Heart left ventricle (tissue), 16 donors: ENCODE measurements around the gene CDKL2. TPM values are rescaled to one million over a fixed set of nuclear protein-coding genes. Genes with fewer than 3 reads are reported as not detected.

Source experiments
- ATAC-seq, 4 donors: fragments of 200-7000 bp; cut with Tn5 transposase; one replicate each; pipeline ENCODE4 v1.9.1; 2020 to 2022; ENCODE audit warnings: moderate library complexity in 4 of 4, mild to moderate bottlenecking in 3 of 4, moderate number of reproducible peaks in 1 of 4
- DNase-seq, 5 donors: peaks; one replicate each; pipeline ENCODE4 v3.0.0-alpha.2; 2020
- H3K27ac ChIP-seq, 12 donors: fragments of 200-600 bp; sonication (generic) in 4 of 12; one replicate each; pipeline versions ENCODE4 v1.5.0 to v1.8.0; 2016 to 2022; ENCODE audit warnings: mild to moderate bottlenecking in 2 of 12
- H3K27me3 ChIP-seq, 9 donors: fragments of 200-600 bp; sonication (generic) in 2 of 9; one replicate each; pipeline versions ENCODE4 v1.5.1 to v1.8.0; 2016 to 2022; ENCODE audit warnings: mild to moderate bottlenecking in 3 of 9
- H3K36me3 ChIP-seq, 9 donors: fragments of 200-600 bp; sonication (generic) in 2 of 9; one replicate each; pipeline versions ENCODE4 v1.5.0 to v1.8.0; 2018 to 2022; ENCODE audit warnings: mild to moderate bottlenecking in 2 of 9
- H3K4me1 ChIP-seq, 12 donors: fragments of 200-600 bp; sonication (generic) in 4 of 12; one replicate each; pipeline versions ENCODE4 v1.5.0 to v1.8.0; 2016 to 2022; ENCODE audit warnings: mild to moderate bottlenecking in 3 of 12
- H3K4me3 ChIP-seq, 12 donors: fragments of 200-600 bp; sonication (generic) in 4 of 12; one replicate each; pipeline versions ENCODE4 v1.5.0 to v1.8.0; 2017 to 2022; ENCODE audit warnings: mild to moderate bottlenecking in 9 of 12, moderate library complexity in 4 of 12
- H3K9me3 ChIP-seq, 12 donors: fragments of 200-600 bp; sonication (generic) in 4 of 12; one replicate each; pipeline versions ENCODE4 v1.5.0 to v1.8.0; 2016 to 2022; ENCODE audit warnings: mild to moderate bottlenecking in 1 of 12
- POLR2A ChIP-seq, 2 donors: fragments of 450-650 bp; IDR thresholded peaks; one replicate each; pipeline ENCODE4 v1.6.1; 2017; ENCODE audit warnings: antibody characterized with exemption in 2 of 2, mild to moderate bottlenecking in 2 of 2, moderate library complexity in 2 of 2
- WGBS, 4 donors: extraction: QIAGEN DNeasy Blood & Tissue Kit in 2 of 4; methylation state at CpG; one replicate each; pipeline versions ENCODE4 v1.1.5 to v1.1.7; 2013 to 2018; 5-methylcytosine and 5-hydroxymethylcytosine counted together
- intact Hi-C, 10 donors: fragments of 100-400 bp; cut with DNase I; formaldehyde crosslinking; loops; one replicate each; pipeline versions ENCODE4 v1.11.1 to v1.14.2; 2022
- polyA plus RNA-seq, 2 donors: library from polyadenylated mRNA; stranded (reverse); fragments of 200-250 nt; gene quantifications; one replicate each; pipeline ENCODE4 v1.2.3, GENCODE V29; 2013
- total RNA-seq, 9 donors: library from RNA; depleted of rRNA in 2 of 9; stranded (reverse); fragments of >200 nt in 2 of 9; fragmentation: NEBNext Ultra II Directional in 3 of 9; extraction: Animal tissue kit (Norgen Biotek cat#: 25700) in 3 of 9; gene quantifications; one replicate each; pipeline versions ENCODE4 v1.1.0 to v1.2.4, GENCODE V29; 2016 to 2023
- TF ChIP-seq, protein P1 (sequence below), 12 donors: fragments of 200-600 bp; sonication (generic) in 4 of 12; IDR thresholded peaks; one replicate each; pipeline versions ENCODE4 v1.5.0 to v1.8.0; 2018 to 2022; ENCODE audit warnings: antibody characterized with exemption in 12 of 12, mild to moderate bottlenecking in 5 of 12
- donor health status: ischemic (EF 13 %, LVEDD 7.1; RV severe dilation, severe dysfunction).
- donor health status: healthy with polysubstance abuse.
- donor health status: DM: no; HTN: yes; CAD: no.
- donor health status: DM: no; HTN: no; CAD: no.
- donor health status: ischemic (EF 25% LVEDD 6.9; RV normal size, moderate dysfunction).
- donor health status: ischemic (EF 25% LVEDD 5.7; RV mildly dilated, moderate dysfunction).
- donor health status: healthy.
- donor health status: DM: yes; HTN: yes; CAD: no.
- donor health status: ischemic (EF 35%, LVEDD 5.7; RV mildly dilated, moderate dysfunction).
- donor health status: nonischemic (EF 11% LVEDD 7.7; RV severe dilation, severe dysfunction).
- donor health status: DM: yes; HTN: yes; CAD: no.
- donor health status: PGD.
- donor health status: ischemic (EF 29% LVEDD 5.4; RV normal size, mild dysfunction).
- donor health status: nonischemic (EF 23%, LVEDD 6.1; RV moderate dilation, normal function).

CDKL2 gene
- total and polyA plus RNA-seq, 11 donors, result 0.04 to 1.1 (median 0.68) TPM; not detected in 5

DNA sequence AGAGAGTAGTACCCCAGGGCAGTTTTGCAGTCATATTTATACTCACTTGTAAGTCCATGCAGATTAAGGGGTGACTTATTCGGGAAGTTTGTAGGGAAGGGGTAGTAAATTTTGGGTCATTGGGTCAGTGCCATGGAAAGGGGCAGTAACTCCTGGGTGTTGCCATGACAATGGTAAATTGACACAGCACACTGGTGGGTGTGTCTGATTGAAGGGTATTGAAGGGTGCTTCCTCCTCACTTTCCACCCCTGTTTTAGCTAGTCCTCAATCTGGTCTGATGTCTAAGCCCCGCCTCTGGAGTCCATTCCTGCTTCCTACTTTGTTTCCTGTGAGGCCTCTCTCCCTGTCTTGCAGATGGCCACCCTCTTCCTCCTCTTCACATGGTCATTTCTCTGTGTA, 62.6 kb downstream of the CDKL2 start:
- intact Hi-C loops, result no loop called here
- no peak for ATAC-seq
- Histone ChIP-seq H3K9me3 (no peaks in the 10 kb centered on the region), H3K36me3 (no peaks in the 10 kb centered on the region), H3K27ac (no peak overlapping the region), H3K27me3 (peaks cover 0 to 11% (median 0%) of the 10 kb centered on the region in 9 donors), H3K4me1 (peaks cover 0 to 27% (median 0%) of the 10 kb centered on the region in 12 donors), H3K4me3 (no peak overlapping the region)
- no peak for DNase-seq
- TF ChIP-seq, protein P1, sequence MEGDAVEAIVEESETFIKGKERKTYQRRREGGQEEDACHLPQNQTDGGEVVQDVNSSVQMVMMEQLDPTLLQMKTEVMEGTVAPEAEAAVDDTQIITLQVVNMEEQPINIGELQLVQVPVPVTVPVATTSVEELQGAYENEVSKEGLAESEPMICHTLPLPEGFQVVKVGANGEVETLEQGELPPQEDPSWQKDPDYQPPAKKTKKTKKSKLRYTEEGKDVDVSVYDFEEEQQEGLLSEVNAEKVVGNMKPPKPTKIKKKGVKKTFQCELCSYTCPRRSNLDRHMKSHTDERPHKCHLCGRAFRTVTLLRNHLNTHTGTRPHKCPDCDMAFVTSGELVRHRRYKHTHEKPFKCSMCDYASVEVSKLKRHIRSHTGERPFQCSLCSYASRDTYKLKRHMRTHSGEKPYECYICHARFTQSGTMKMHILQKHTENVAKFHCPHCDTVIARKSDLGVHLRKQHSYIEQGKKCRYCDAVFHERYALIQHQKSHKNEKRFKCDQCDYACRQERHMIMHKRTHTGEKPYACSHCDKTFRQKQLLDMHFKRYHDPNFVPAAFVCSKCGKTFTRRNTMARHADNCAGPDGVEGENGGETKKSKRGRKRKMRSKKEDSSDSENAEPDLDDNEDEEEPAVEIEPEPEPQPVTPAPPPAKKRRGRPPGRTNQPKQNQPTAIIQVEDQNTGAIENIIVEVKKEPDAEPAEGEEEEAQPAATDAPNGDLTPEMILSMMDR (IDR thresholded peaks at IDR 0.05), result no peak
- TF ChIP-seq POLR2A (IDR thresholded peaks at IDR 0.05), result no peak
- 85 to 91% (median 89%) methylated on average over 2 of the region's 2 CpGs for WGBS, 4 donors

DNA sequence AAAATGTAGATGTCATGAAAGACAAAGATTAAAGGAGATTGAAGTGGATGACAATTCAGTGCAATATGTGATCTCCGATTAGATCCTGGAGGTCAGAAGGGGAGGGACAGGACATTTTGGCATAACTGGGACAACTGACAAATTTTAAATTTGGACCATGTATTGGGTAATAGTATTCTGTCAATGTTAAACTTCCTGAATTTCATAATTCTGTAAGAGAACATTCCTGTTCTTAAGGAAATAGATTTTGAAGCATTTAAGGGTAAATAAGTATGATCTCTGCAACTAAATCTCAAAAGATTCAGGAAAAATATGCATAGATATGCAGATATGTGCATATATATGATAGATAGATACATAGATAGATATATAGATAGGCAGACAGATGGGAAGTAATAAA, 63.4 kb downstream of the CDKL2 start:
- no peak overlapping the region for H3K4me3 ChIP-seq
- H3K27me3 ChIP-seq, result peaks cover 0 to 11% (median 0%) of the 10 kb centered on the region in 9 donors
- peaks cover 0 to 29% (median 0%) of the 10 kb centered on the region in 12 donors for H3K4me1 ChIP-seq
- no peaks in the 10 kb centered on the region for H3K36me3 ChIP-seq
- H3K27ac ChIP-seq, result no peak overlapping the region
- TF ChIP-seq, protein P1 (IDR thresholded peaks at IDR 0.05), result no peak
- TF ChIP-seq POLR2A (IDR thresholded peaks at IDR 0.05), result no peak
- intact Hi-C loops, result no loop called here
- ATAC-seq, result no peak
- H3K9me3 ChIP-seq, result no peaks in the 10 kb centered on the region
- no peak for DNase-seq
- 74 to 85% (median 81%) methylated on average over 1 of the region's 1 CpG for WGBS, 4 donors

DNA sequence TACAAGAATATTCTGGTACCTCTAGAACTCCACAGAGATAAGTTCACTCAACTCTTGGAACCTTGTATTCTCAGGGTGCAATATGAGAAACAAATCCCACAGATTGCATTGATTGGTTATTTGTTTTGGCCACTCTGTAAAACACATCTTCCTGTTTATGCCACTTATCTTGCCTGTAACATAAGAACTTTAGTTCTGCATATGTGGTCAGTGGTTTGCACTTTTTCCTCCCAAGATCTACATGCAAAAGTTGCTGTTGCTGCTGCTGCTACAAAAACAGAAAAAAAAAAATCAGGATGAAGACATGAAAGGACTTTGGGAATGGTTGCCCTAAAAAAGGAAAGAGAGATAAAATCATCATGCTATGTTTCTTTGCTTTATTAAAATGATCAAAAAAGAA, 64.8 kb downstream of the CDKL2 start:
- peaks cover 0 to 11% (median 0%) of the 10 kb centered on the region in 9 donors for H3K27me3 ChIP-seq
- ATAC-seq, result no peak
- no peak for TF ChIP-seq POLR2A (IDR thresholded peaks at IDR 0.05)
- TF ChIP-seq, protein P1 (IDR thresholded peaks at IDR 0.05), result no peak
- intact Hi-C loops, result no loop called here
- H3K4me3 ChIP-seq, result no peak overlapping the region
- H3K36me3 ChIP-seq, result no peaks in the 10 kb centered on the region
- H3K9me3 ChIP-seq, result no peaks in the 10 kb centered on the region
- H3K4me1 ChIP-seq, result peaks cover 0 to 34% (median 0%) of the 10 kb centered on the region in 12 donors
- no peak for DNase-seq
- no peak overlapping the region for H3K27ac ChIP-seq

DNA sequence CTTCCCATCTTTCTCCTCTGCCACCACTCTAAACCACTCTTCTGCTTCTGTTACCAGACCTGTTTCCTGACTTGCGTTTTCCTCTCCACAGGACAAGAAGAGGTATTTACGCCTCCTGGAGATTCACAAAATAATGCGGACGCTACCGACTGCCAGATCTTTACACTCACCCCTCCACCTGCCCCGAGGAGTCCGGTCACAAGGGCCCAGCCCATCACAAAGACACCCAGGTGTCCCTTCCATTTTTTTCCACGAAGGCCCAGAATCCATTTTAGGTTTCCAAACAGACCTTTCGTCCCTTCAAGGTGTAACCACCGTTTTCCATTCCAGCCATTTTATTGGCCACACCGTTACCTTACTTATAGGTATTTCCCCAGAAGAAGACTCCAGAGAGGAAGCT, 66.3 kb downstream of the CDKL2 start:
- 79 to 85% (median 82%) methylated on average over 11 of the region's 11 CpGs for WGBS, 4 donors
- ATAC-seq (no peak), DNase-seq (no peak)
- TF ChIP-seq POLR2A (IDR thresholded peaks at IDR 0.05), result no peak
- TF ChIP-seq, protein P1 (IDR thresholded peaks at IDR 0.05), result no peak
- no peak overlapping the region for H3K27ac ChIP-seq
- intact Hi-C loops, result no loop called here
- H3K9me3 ChIP-seq, result no peaks in the 10 kb centered on the region
- H3K4me1 ChIP-seq, result peaks cover 0 to 34% (median 0%) of the 10 kb centered on the region in 12 donors
- H3K36me3 ChIP-seq, result no peaks in the 10 kb centered on the region
- peaks cover 0 to 11% (median 0%) of the 10 kb centered on the region in 9 donors for H3K27me3 ChIP-seq
- H3K4me3 ChIP-seq, result no peak overlapping the region
